Activated CD8-positive, alpha-beta memory T cell treated with anti-CD3 and anti-CD28 coated beads, Interleukin-2, amount 50 U/mL, for 48 hours (primary cell): ENCODE measurements around the gene AVPR1B.
A peak's percentile ranks its signal among the peaks of the same experiment; 100 is the strongest.

Experiments used
- DNase-seq: peaks from one replicate; pipeline ENCODE4 v3.0.0-alpha.2; 2020

AVPR1B gene

DNA sequence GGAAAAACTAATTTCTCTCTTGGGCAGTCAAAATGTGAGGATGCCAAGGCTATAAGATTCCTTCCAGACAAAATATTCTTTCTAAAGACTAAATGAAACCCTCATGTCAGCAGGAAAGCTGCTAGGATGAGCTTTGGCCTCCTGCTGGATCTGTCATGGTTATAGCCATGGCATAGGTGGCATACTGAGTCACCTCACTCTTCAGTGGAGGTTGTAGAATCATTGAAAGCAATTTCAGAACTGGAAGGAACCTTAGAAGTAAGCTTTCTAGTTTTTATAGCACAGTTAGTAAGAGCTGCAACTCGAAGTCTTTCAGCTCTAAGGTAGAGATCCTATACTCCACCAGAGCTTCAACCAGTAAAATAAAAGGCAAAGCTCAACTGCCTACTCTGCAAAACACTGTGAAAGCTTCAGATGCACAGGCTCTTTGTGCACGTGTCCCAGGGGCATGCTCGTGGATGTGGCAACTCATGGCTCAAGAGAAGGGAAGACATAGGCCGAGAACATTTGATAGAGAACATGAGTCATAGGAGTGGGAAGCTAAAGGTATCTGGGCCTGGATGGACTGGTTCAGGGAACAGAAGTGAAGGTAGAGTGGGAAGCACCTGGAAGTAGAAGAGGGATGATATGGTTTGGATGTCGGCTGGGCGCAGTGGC lies 5.8 kb downstream of the AVPR1B start:
- peak; percentile 10 for DNase-seq

GRCh38 chr1:206110820-206111219 lies 6.4 kb downstream of the AVPR1B start:
- peak; percentile 35 for DNase-seq

DNA sequence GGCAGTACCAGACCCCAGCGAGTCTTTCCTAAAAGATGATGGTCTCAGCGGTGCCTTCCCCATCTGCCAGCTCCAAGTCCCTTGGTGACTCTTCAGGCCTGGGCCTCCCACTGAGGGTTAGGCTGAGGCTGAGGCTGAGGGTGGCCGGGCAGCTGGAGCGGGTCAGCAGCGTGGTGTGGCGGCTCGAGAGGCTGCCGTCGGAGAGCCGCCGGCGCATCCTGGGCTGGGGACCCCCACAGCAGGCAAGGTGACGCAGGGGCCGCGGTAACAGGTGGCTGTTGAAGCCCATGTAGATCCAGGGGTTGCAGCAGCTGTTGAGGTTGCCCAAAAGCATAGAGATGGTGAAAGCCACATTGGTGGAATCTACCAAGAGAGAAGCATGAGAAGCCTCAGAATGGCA lies 7.0 kb downstream of the AVPR1B start:
- DNase-seq, result peak; percentile 25

DNA sequence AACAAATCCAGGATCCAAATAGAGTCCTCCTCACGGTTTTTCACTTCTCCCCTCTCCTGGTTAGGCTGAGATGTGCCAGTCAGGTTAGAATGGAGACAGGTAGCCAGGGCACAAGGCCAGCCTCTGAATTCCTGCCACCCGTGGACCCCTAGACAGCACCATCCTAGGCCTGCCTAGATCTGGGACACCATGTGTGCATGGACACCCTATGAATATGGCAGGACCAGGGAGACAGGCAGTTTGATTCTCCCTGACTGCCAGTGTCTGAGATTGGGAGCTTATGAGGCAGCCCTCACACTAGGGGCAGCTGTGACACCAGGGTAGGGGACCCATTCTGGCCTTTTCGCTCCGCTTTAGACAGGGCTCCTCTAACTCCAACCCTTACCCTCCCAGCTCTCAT lies 7.5 kb downstream of the AVPR1B start:
- no peak for DNase-seq

- DNase-seq, result no peak
Measured at GRCh38 chr1:206108635-206109034, 8.6 kb downstream of the AVPR1B start.

- DNase-seq, result no peak
Measured at GRCh38 chr1:206107168-206107544, 10.0 kb downstream of the AVPR1B start.

GRCh38 chr1:206106328-206107167 lies 10.6 kb downstream of the AVPR1B start:
- peak; percentile 90 for DNase-seq

DNA sequence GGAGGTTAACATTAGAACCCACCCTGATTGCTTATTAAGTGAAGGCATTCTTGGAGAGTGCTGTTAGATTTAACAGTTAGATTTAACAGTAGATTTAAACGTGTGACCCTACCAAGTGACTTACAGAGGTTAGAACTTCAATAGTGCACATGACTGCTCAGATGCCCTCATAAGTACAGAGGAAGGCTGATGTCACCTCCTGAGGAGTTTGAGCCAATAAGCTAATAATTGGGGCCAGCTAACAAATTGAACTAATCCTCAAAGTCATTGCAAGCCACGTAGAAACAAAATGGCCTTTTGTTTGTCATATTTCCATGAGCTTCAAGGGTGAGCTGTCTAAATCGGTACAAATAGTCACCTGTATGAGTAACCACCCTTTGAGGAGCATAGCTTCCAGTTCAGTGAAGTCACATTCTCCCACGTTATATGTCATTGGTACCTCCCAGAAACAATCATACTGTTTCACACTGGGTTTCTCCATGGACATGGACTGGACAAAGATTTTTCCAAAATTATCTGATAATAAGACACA lies 11.7 kb downstream of the AVPR1B start:
- DNase-seq, result no peak

GRCh38 chr1:206103979-206104378 lies 13.2 kb downstream of the AVPR1B start:
- no peak for DNase-seq

DNA sequence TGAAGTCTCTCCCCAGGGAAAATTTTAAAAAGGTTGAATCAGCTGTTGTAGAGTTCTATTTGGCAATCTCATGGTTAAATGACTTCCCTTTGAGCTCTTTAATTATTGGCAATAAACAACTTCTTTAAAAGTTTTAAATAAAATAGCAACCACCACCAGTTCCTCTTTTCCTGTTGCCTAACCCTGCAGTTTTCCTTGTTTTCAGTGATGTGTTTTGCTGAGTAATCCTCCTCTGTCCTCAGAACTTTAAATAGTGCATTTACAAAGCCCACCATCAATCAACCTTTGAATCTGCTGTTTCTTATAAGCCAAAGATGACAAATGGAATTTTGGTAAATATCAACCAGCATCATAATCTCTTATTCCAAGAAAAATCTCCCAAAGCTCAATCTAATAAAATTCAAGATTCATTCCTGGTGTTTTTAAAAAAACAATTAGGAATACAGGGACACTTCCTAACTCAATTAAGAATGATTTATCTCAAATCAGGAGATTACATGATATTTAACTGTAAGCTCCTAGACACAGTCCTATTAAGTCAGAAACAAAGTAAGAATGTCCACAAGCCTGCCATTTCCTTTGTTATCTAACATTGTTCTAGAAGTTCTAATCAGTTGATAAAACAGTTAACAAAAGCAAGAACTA lies 14.8 kb downstream of the AVPR1B start:
- no peak for DNase-seq

- DNase-seq, result no peak
Measured at GRCh38 chr1:206101351-206102045, 15.7 kb downstream of the AVPR1B start.

- DNase-seq, result no peak
Measured at GRCh38 chr1:206100226-206100815, 16.9 kb downstream of the AVPR1B start.

DNA sequence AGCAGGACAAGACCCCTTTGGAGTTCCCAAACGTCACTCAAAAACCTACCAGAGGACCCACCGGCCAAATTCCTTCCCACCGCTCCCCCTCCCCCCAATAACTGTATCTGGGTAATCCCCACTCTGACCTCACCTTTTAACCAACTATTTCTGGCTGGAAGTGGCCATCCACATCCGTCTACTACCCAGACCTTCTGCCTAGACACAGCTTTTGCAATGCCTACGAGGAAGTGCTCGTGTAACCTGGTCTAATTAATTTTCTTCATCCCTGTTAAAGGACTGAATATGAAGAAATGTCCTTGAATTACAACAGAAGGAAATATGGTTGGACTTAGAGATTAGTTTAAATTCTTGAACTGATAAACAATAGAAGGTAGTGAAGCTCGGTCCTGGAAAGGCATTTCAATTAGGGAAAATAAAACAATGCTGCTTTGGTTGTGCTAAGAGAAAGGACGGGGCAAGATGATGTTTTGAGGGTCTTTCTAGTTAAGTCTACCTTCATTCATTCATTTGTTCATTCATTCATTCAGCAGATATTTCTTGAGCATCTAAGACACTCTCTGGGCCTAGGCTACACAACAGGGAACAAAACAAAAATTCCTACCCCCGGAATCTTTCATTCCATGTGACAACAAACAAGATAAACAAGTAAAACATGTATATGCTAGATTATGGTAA lies 18.8 kb downstream of the AVPR1B start:
- DNase-seq, result no peak

DNA sequence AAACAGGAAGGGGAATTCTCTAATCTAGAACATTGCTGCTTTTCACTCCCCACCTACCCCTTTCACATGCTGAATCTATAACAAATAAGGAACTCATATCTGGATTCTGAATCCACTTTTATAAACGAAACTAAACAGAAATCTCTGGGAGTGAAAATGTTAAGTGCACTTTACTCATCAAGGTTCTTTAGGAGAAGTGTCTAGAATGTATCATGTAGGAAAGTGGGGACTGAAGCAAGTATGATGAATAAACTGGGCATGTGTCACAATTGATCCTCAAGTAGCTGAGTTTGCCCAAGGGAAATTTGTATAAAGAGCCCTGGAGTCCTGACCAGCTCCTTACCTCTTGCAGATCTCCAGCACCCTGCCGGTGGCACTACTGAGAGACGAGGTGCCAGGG lies 19.8 kb downstream of the AVPR1B start:
- no peak for DNase-seq

DNA sequence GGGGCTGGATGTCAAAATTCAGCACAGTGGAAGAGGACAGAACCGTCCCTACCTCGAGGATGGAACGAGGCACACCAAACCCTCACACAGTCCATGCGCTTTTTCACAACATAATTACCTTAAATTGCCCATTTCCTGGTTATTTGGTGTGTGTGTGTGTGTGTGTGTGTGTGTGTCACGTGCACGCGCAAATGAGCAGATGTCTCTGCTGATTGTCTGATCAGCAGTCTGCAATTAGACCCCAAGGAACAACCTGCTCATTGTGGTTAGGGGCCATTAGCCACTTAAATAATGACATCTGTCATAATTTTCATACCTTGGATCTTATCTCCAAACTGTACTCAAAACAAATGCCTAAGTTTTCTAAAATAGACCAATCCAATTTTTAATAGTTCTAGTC lies 23.2 kb downstream of the AVPR1B start:
- DNase-seq, result no peak

GRCh38 chr1:206089341-206089740 lies 27.8 kb downstream of the AVPR1B start:
- no peak for DNase-seq

- DNase-seq, result no peak
Measured at GRCh38 chr1:206087091-206087490, 30.1 kb downstream of the AVPR1B start.

DNA sequence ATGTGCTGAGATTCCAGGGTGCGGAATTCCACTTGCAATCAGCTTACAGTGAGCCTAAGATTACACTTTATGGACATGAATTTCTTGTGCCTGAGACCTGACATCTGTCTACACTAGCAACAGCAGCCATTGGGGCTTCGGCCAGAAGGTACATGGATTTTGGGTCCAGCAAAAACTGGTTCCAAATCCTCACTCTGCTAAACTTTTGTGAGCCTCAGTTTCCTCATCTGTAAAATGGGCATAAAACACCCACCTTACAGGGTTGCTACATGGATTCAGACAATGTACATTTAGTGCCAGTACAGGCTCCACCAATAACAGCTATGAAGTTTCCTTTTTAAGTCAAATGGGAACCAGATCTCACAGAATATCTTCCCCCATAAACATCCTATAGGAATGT lies 33.4 kb downstream of the AVPR1B start:
- DNase-seq, result no peak

DNA sequence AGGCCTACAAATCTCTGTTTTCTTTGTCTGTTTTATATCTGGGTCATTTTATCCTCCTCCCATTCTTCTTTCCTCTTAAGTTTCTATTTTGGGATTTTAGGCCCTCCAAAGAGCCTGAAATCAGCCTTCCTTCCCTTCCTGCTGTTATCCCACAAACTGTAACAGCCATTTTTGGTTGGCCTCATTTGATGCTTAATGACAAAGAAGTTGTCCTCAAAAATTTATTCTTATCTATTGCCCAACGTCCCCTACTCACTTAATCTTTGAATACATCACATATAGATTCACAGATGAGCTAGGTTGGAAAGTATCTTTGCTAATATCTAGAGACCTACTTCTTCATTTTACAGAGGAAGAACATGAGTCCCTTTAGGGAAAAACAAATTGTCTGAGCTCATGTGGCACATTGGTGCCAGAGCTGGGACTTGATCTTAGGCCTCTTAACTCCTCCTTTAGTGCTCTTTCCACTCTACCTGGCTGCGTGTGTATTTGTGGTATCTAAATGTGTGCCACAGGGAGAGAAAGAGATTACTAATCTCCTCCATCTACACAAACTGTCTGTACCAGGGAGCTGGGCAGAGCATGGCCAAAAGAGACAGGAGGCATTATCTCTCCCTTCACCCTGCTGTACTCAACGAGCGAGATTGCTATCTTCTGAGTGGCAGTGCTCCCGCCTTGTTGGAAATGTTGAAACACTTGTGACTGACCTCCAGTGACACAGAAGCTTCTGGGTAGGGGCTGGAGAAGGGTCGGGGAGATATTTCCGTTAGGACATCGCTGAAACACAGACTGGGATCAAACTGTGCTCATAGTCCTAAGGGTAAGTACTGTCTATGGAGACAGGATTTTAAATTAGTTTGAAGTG lies 34.1 kb downstream of the AVPR1B start:
- DNase-seq, result no peak

GRCh38 chr1:206081856-206082255 lies 35.3 kb downstream of the AVPR1B start:
- no peak for DNase-seq
